Muscle of leg (tissue), 11 donors: ENCODE data around the gene CETP. TPM values are rescaled to one million over a fixed set of nuclear protein-coding genes. Genes with fewer than 3 reads are reported as not detected.

Source experiments
- DNase-seq: peaks from one replicate; pipeline ENCODE4 v3.0.0; 2013
- H3K27ac ChIP-seq: one replicate; pipeline ENCODE4 v1.5.1; 2013; ENCODE audit warnings: mild to moderate bottlenecking, low read length, control low read depth
- H3K27me3 ChIP-seq: one replicate; pipeline ENCODE4 v1.6.1; 2013; ENCODE audit warnings: low read length; ENCODE audit not compliant: control insufficient read depth, insufficient read depth
- H3K36me3 ChIP-seq: one replicate; pipeline ENCODE4 v1.6.1; 2013; ENCODE audit warnings: low read length; ENCODE audit not compliant: control insufficient read depth, insufficient read depth
- H3K4me1 ChIP-seq: one replicate; pipeline ENCODE4 v1.6.1; 2013; ENCODE audit warnings: low read length; ENCODE audit not compliant: control insufficient read depth, insufficient read depth
- H3K4me3 ChIP-seq: one replicate; pipeline ENCODE4 v1.5.1; 2013; ENCODE audit warnings: low read length, control low read depth
- H3K9me3 ChIP-seq: replicated peaks from 2 replicates; pipeline ENCODE4 v1.6.1; 2013; ENCODE audit warnings: low read depth, low read length; ENCODE audit not compliant: control insufficient read depth
- WGBS: methylation state at CpG from one replicate; pipeline ENCODE4 v1.1.5; 2013; ENCODE audit warnings: missing lambda C conversion rate; ENCODE audit not compliant: insufficient coverage; 5-methylcytosine and 5-hydroxymethylcytosine counted together
- polyA plus RNA-seq, 8 donors: library from polyadenylated mRNA; unstranded; fragments of 120-200 nt; gene quantifications; one replicate each; pipeline versions ENCODE4 v1.2.1 to v1.2.3, GENCODE V29; 2013; ENCODE audit warnings: inconsistent platforms in 1 of 8, low replicate concordance in 1 of 8; ENCODE audit not compliant: insufficient read length in 8 of 8, insufficient read depth in 1 of 8
- total RNA-seq: library from RNA; stranded (reverse); fragments of 120-200 nt; gene quantifications from one replicate; pipeline ENCODE4 v1.2.4, GENCODE V29; 2013

Gene CETP
- total and polyA plus RNA-seq, 9 donors = 4.7 to 9.6 (median 6.4) TPM

DNA sequence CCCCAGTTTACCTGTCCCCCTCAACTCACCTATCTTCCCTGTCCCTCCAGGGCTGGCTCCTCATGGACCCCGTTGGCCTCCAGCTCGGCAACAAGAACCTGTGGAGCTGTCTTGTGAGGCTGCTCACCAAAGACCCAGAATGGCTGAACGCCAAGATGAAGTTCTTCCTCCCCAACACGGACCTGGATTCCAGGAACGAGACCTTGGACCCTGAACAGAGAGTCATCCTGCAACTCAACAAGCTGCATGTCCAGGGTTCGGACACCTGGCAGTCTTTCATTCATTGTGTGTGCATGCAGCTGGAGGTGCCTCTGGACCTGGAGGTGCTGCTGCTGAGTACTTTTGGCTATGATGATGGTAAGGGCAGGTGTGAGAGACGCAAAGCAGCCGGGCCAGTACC, 58.9 kb downstream of the CETP start:
- WGBS = 71% methylated on average over 7 of the region's 8 CpGs
- DNase-seq = no peak
- H3K36me3 ChIP-seq = peaks cover 34% of the 10 kb centered on the region
- no peaks in the 10 kb centered on the region for H3K9me3 ChIP-seq
- no peak overlapping the region for H3K27ac ChIP-seq
- no peak overlapping the region for H3K4me3 ChIP-seq
- no peaks in the 10 kb centered on the region for H3K4me1 ChIP-seq
- H3K27me3 ChIP-seq = no peaks in the 10 kb centered on the region

DNA sequence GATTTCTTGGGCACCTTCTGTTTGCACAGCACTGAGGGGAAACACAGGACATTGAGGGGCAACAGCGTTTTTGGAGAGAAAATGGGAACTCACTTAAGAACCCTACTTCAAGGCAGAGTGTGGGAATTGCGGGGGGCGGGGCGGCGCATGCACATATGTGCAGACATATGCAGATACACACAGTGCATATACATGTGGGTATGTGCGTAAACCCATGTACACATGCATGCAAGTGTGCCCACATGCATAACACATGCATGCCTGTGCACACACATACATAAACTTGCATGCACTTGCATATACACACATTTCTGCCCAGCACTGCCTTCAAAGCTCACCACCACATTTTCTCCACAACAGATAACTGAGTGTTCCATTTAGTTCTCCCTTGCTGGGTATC, 60.0 kb downstream of the CETP start:
- no peaks in the 10 kb centered on the region for H3K9me3 ChIP-seq
- no peak overlapping the region for H3K27ac ChIP-seq
- peaks cover 36% of the 10 kb centered on the region for H3K36me3 ChIP-seq
- H3K4me3 ChIP-seq = no peak overlapping the region
- H3K27me3 ChIP-seq = no peaks in the 10 kb centered on the region
- no peak for DNase-seq
- 100% methylated on average over 1 of the region's 6 CpGs for WGBS
- H3K4me1 ChIP-seq = no peaks in the 10 kb centered on the region

DNA sequence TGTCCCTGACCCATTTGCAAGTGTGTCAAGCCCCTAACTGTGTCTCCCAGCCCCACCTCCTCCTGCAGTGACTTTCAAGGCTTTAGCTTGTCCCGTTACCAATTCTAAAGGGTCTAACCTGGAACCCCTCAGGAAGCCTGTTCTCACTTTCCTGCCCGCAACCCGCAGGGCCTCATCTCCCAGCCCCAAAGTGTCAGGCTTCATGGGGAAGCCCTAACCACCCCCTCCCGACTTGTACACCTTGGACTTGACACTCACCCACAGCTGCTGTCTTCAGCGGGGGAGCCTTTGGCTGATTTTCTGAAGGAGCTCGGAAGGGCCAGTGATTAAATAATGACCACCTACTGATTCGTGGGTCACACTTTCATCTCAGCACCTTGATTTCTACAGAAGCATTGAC, 60.7 kb downstream of the CETP start:
- 69% methylated on average over 7 of the region's 7 CpGs for WGBS
- no peak overlapping the region for H3K27ac ChIP-seq
- H3K27me3 ChIP-seq = no peaks in the 10 kb centered on the region
- H3K4me3 ChIP-seq = no peak overlapping the region
- no peaks in the 10 kb centered on the region for H3K9me3 ChIP-seq
- H3K4me1 ChIP-seq = no peaks in the 10 kb centered on the region
- peaks cover 35% of the 10 kb centered on the region for H3K36me3 ChIP-seq
- no peak for DNase-seq

DNA sequence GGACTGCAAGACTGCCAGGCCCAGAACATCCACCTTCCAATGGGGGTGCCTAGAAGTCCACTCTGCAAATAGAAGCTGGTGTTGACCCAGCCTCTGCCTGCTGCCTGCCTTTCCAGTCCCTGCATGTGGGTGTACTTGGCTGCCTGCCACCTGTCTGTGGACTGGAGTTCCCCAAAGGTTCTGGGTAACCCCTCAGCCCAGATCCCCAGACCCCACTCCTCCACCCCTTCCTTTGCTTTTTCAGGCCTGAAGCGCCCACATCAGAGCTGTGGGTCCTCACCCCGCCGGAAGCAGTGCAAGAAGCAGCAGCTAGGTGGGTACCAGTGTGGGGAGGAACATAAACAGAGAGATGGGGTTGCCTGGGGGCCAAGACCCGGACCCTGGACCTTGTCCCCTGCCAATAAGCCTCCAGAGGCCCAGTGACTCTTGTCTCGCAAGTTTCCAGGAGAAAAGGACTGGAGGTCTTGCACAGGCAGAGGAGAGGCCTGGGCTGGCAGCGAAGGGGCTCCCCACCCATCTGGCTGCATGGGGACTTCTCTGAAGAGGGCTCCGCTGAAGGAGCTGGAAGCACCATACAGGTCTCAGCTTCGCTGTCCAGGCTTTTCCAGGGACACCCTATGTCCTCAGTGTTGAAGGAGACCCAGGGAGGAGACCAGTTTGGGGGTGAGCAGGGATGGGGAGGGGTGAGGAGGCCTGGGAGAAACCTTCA, 61.9 kb downstream of the CETP start:
- H3K36me3 ChIP-seq = peaks cover 31% of the 10 kb centered on the region
- no peak overlapping the region for H3K4me3 ChIP-seq
- WGBS = 85% methylated on average over 7 of the region's 8 CpGs
- H3K27ac ChIP-seq = no peak overlapping the region
- no peaks in the 10 kb centered on the region for H3K4me1 ChIP-seq
- DNase-seq = no peak
- H3K27me3 ChIP-seq = no peaks in the 10 kb centered on the region
- no peaks in the 10 kb centered on the region for H3K9me3 ChIP-seq

DNA sequence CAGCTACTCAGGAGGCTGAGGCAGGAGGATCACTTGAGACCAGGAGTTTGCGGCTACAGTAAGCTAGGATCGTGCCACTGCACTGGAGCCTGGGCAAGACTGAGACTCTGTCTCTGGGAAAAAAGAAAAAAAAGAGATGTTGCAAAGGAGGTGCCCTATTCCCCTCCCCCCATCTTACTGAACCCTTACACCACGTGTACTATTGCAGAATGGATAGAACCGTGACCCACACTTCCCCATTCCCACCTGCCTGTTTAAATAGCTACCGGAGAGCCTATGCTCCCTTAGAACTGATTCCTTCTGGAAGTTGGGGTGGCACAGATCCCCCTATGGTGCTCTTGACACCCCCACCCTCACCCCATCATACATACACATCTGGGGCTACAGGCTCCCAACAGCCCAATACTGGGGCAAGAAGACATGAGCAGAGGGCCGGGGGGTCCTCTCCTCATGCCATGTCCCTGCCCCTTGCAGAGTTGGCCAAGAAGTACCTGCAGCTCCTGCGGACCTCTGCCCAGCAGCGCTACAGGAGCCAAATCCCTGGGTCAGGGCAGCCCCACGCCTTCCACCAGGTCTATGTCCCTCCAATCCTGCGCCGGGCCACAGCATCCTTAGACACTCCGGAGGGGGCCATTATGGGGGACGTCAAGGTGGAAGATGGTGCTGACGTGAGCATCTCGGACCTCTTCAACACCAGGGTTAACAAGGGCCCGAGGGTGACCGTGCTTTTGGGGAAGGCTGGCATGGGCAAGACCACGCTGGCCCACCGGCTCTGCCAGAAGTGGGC, 63.3 kb downstream of the CETP start:
- no peaks in the 10 kb centered on the region for H3K4me1 ChIP-seq
- no peaks in the 10 kb centered on the region for H3K27me3 ChIP-seq
- peaks cover 28% of the 10 kb centered on the region for H3K36me3 ChIP-seq
- no peak overlapping the region for H3K27ac ChIP-seq
- no peak for DNase-seq
- WGBS = 87% methylated on average over 12 of the region's 19 CpGs
- no peak overlapping the region for H3K4me3 ChIP-seq
- no peaks in the 10 kb centered on the region for H3K9me3 ChIP-seq

DNA sequence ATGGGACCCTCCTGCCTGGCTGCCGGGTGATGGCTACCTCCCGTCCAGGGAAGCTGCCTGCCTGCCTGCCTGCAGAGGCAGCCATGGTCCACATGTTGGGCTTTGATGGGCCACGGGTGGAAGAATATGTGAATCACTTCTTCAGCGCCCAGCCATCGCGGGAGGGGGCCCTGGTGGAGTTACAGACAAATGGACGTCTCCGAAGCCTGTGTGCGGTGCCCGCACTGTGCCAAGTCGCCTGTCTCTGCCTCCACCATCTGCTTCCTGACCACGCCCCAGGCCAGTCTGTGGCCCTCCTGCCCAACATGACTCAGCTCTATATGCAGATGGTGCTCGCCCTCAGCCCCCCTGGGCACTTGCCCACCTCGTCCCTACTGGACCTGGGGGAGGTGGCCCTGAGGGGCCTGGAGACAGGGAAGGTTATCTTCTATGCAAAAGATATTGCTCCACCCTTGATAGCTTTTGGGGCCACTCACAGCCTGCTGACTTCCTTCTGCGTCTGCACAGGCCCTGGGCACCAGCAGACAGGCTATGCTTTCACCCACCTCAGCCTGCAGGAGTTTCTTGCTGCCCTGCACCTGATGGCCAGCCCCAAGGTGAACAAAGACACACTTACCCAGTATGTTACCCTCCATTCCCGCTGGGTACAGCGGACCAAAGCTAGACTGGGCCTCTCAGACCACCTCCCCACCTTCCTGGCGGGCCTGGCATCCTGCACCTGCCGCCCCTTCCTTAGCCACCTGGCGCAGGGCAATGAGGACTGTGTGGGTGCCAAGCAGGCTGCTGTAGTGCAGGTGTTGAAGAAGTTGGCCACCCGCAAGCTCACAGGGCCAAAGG, 64.4 kb downstream of the CETP start:
- Histone ChIP-seq H3K9me3 (no peaks in the 10 kb centered on the region), H3K4me3 (no peak overlapping the region), H3K27ac (no peak overlapping the region), H3K27me3 (no peaks in the 10 kb centered on the region), H3K4me1 (no peaks in the 10 kb centered on the region), H3K36me3 (peaks cover 21% of the 10 kb centered on the region)
- no peak for DNase-seq
- WGBS = 89% methylated on average over 16 of the region's 21 CpGs

DNA sequence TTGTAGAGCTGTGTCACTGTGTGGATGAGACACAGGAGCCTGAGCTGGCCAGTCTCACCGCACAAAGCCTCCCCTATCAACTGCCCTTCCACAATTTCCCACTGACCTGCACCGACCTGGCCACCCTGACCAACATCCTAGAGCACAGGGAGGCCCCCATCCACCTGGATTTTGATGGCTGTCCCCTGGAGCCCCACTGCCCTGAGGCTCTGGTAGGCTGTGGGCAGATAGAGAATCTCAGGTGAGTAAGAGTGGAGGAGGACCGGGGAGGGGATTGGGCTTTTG, 65.0 kb downstream of the CETP start:
- Histone ChIP-seq H3K4me1 (no peaks in the 10 kb centered on the region), H3K9me3 (no peaks in the 10 kb centered on the region), H3K4me3 (no peak overlapping the region), H3K36me3 (peaks cover 18% of the 10 kb centered on the region), H3K27ac (no peak overlapping the region), H3K27me3 (no peaks in the 10 kb centered on the region)
- WGBS = 80% methylated on average over 1 of the region's 3 CpGs
- no peak for DNase-seq

DNA sequence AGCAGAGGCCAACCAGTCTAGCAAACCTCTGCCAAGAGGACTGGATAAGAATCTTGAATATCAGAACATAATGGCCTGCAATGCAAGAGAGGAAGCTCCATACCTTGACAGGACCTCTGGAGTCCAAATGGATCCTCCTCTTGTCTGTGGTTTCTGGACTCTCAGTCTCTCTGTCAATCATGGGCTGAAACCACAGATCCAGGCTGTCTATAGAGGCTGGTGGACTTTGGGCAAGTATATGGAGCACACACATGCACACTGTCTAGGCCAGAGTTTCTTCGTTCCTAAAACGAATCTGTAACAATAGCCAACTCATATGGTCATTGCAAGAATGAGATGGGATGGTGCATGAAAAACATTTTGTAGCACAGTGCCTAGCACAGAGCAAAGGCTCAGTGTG, 65.3 kb downstream of the CETP start:
- Histone ChIP-seq H3K4me1 (no peaks in the 10 kb centered on the region), H3K4me3 (no peak overlapping the region), H3K27ac (no peak overlapping the region), H3K36me3 (peaks cover 18% of the 10 kb centered on the region), H3K27me3 (no peaks in the 10 kb centered on the region), H3K9me3 (no peaks in the 10 kb centered on the region)
- no peak for DNase-seq
- WGBS = no CpG with 5 or more reads among the region's 2 CpGs

DNA sequence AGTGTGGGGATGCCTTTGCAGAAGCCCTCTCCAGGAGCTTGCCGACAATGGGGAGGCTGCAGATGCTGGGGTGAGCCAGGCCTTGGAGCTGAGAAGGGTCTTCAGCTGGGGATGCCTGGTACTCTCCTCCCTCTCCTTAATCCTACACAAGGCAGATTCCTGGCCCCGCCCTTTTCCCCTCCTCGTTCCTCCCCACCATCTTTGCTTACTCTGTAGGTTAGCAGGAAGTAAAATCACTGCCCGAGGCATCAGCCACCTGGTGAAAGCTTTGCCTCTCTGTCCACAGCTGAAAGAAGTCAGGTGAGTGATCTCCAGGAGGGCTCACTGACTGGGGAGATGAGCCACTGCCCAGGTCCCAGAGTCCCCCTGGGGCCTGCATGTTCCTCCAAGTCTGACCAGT, 66.3 kb downstream of the CETP start:
- H3K36me3 ChIP-seq = peaks cover 14% of the 10 kb centered on the region

More for the DNA sequence above, 66.3 kb downstream of the CETP start:
- Histone ChIP-seq H3K27me3 (no peaks in the 10 kb centered on the region), H3K4me1 (no peaks in the 10 kb centered on the region), H3K4me3 (no peak overlapping the region), H3K27ac (no peak overlapping the region), H3K9me3 (no peaks in the 10 kb centered on the region)
- 43% methylated on average over 3 of the region's 4 CpGs for WGBS
- no peak for DNase-seq
